Lower leg skin (tissue), 4 donors: Measurements from ENCODE around the gene SORL1. TPM values are rescaled to one million over a fixed set of nuclear protein-coding genes. Genes with fewer than 3 reads are reported as not detected.

Experiments used
- DNase-seq, 2 donors: peaks; one replicate each; pipeline ENCODE4 v3.0.0-alpha.2; 2019; ENCODE audit warnings: low spot score in 2 of 2
- H3K4me3 ChIP-seq: fragments of 200-600 bp; sonication (generic); 2 replicates; pipeline ENCODE4 v1.5.1; 2017; ENCODE audit warnings: mild to moderate bottlenecking, low read depth; ENCODE audit not compliant: poor library complexity, severe bottlenecking
- POLR2A ChIP-seq, 2 donors: fragments of 450-650 bp; IDR thresholded peaks; one replicate each; pipeline ENCODE4 v1.6.1; 2016 to 2017; ENCODE audit warnings: antibody characterized with exemption in 2 of 2, mild to moderate bottlenecking in 1 of 2, moderate library complexity in 1 of 2
- WGBS, 2 donors: methylation state at CpG; one replicate each; pipeline ENCODE4 v1.1.5; 2018; 5-methylcytosine and 5-hydroxymethylcytosine counted together
- intact Hi-C: fragments of 100-400 bp; cut with DNase I; formaldehyde crosslinking; loops from one replicate; pipeline ENCODE4 v1.15.0; 2023; ENCODE audit warnings: low total_unique reads
- total RNA-seq, 4 donors: library from RNA; depleted of rRNA; stranded (reverse); fragments of >200 nt; gene quantifications; one replicate each; pipeline ENCODE4 v1.1.0, GENCODE V29; 2016
- TF ChIP-seq, protein P1 (sequence below), 3 donors: fragments of 450-650 bp; IDR thresholded peaks; one replicate each; pipeline ENCODE4 v1.5.1; 2016; ENCODE audit warnings: antibody characterized with exemption in 3 of 3, mild to moderate bottlenecking in 3 of 3, moderate library complexity in 2 of 3

Gene SORL1
- total RNA-seq, 4 donors from 2014 or later: 12.5 to 21.8 (median 14.7) TPM

DNA sequence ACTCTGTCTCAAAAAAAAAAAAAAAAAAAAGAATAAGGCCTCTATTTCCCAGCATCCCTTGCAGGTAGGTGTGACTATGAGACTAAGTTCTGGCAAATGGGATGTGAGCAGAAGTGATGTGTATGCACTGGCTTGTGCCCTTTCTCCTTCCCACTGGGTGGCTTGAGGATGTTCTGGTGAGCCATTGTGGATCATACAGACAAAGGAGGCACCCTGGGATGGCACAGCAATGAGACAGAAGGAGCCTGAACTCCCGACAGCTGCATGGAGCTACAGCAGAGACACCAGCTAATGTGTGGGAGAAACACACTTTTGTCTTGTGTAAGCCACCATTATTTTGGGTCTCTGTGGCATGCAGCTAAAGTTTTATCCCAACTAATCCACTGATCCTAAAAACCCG lies 10.6 kb upstream of the SORL1 start:
- WGBS, 2 donors: 39 to 52% methylated on average over 2 of the region's 2 CpGs
- no peak for TF ChIP-seq POLR2A (IDR thresholded peaks at IDR 0.05)
- TF ChIP-seq, protein P1, sequence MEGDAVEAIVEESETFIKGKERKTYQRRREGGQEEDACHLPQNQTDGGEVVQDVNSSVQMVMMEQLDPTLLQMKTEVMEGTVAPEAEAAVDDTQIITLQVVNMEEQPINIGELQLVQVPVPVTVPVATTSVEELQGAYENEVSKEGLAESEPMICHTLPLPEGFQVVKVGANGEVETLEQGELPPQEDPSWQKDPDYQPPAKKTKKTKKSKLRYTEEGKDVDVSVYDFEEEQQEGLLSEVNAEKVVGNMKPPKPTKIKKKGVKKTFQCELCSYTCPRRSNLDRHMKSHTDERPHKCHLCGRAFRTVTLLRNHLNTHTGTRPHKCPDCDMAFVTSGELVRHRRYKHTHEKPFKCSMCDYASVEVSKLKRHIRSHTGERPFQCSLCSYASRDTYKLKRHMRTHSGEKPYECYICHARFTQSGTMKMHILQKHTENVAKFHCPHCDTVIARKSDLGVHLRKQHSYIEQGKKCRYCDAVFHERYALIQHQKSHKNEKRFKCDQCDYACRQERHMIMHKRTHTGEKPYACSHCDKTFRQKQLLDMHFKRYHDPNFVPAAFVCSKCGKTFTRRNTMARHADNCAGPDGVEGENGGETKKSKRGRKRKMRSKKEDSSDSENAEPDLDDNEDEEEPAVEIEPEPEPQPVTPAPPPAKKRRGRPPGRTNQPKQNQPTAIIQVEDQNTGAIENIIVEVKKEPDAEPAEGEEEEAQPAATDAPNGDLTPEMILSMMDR (IDR thresholded peaks at IDR 0.05): no peak

DNA sequence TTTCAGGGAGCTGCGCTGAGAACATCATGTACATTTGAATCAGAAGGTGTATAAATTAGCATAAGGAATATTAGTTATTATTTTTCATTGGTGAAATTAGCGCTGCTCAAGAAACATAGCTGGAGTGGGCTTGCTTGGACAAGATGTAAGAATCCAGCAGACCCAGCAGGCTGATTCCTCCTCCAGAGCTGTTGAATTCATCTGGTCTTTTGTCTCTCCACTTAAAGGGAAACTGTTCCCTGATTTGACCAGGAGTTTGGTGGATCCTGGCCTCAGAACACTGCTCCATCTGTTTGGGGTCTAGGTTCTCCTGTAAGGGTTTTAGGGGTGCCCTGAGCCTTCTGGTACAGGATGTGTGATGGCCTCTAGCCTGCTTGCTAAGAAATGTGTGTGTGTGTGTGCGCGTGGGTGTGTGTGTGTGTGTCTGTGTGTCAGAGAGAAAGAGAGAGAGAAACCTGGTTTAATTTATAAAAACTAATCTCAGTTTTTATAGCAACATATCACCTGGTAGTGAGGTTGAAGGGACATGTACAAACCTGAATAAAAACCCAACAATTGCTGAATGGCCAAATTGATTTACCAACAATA lies 8.3 kb upstream of the SORL1 start:
- 78 to 91% methylated on average over 4 of the region's 4 CpGs for WGBS, 2 donors
- intact Hi-C loops: no loop called here
- no peak overlapping the region for H3K4me3 ChIP-seq
- no peak for DNase-seq
- TF ChIP-seq, protein P1 (IDR thresholded peaks at IDR 0.05): no peak
- no peak for TF ChIP-seq POLR2A (IDR thresholded peaks at IDR 0.05)

More for the DNA sequence above, 10.6 kb upstream of the SORL1 start:
- no peak for DNase-seq
- intact Hi-C loops: no loop called here
- H3K4me3 ChIP-seq: no peak overlapping the region

DNA sequence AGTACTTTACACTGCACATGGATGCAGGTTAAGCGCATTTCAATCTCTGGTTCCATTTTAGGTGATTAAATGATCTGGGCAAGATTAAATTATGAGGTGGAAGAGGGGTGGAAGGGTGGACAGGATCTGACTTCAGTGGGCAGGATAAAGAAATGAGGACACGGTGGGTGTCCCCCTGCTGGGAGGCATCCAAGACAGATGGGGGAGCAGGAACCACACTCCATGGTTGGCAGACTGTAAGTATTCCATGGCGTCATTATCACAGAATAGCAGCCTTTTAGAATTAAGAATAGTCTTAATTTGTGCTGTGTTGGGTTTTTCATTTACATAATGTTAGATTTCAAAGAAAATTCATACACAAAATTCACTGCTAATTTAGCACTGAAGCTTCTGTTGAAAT lies 7.6 kb upstream of the SORL1 start:
- intact Hi-C loops: no loop called here
- no peak overlapping the region for H3K4me3 ChIP-seq
- 77 to 80% methylated on average over 3 of the region's 3 CpGs for WGBS, 2 donors
- no peak for TF ChIP-seq POLR2A (IDR thresholded peaks at IDR 0.05)
- TF ChIP-seq, protein P1 (IDR thresholded peaks at IDR 0.05): no peak
- DNase-seq: no peak

DNA sequence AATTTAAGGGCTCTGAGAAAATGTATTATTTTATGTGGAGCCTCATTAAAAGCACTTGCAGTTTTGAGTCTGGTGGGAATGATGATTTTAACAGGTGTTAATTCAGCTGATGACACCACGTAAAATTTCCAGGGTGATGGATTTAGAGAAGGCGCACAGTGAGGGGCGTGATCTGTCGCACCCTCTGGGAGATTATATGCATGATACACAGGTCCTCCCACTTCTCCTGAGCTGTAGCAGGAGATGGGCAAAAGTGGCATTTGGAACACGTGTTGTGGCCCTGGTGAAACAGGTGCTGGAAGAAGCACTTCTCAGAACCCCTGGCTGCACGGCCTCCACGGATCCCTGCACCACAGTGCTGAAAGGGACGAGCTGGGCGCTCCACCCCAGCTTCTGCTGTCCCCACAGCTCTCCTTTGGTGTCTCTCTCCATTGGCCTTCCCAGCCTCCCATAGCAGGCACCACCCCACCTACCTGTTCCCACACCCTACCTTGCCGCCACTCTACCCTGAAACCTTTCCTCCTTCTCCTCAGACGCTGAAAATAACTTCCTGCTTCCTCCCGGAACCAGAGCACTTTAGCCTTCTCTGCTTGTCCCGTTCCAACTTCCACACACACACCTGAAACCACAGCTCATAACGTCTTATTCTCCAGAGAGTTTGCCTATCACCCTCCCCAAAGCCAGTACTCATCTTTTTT lies 6.9 kb upstream of the SORL1 start:
- intact Hi-C loops: no loop called here
- no peak overlapping the region for H3K4me3 ChIP-seq
- no peak for DNase-seq
- WGBS, 2 donors: 85 to 86% methylated on average over 14 of the region's 14 CpGs
- no peak for TF ChIP-seq POLR2A (IDR thresholded peaks at IDR 0.05)
- TF ChIP-seq, protein P1 (IDR thresholded peaks at IDR 0.05): no peak

DNA sequence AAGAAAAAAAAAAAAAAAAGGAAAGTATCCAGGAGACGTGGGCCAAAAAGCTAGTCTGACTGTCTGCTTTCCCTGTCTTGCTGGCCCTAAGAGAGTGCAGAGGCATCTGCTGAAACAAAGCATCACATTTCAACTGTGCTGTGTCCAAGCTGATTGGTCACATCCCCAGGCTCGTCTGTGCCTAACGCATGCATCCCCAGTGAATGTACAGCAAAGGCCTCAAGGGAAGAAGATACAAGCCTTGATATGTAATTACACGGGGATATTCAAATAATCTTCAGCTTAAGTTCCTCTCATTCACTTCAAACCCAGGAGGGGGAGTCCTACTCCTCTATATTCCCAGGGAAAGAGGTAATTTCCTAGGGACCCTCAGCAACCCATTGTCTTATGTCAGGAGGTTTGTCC lies 5.4 kb upstream of the SORL1 start:
- TF ChIP-seq, protein P1 (IDR thresholded peaks at IDR 0.05): no peak
- no peak for TF ChIP-seq POLR2A (IDR thresholded peaks at IDR 0.05)
- DNase-seq: no peak
- 23 to 32% methylated on average over 4 of the region's 4 CpGs for WGBS, 2 donors
- intact Hi-C loops: no loop called here
- no peak overlapping the region for H3K4me3 ChIP-seq
